ENCODE results near the gene ACER1. TPM values are rescaled to one million over a fixed set of nuclear protein-coding genes. Genes with fewer than 3 reads are reported as not detected.

The ACER1 gene
- total and polyA plus RNA-seq, 2 of the 13 experiments (the other 11 are each of a cell fraction or from before 2014, with no cell fraction given), result not detected

GRCh38 chr19:6279931-6280591 lies 53.4 kb downstream of the ACER1 start, which contains the start of gene MLLT1 (continued):
- peak; percentile 49; the same call in 1 of the 2 replicates for TF ChIP-seq ESRRA (CRISPR knock-in tag; IDR thresholded peaks at IDR 0.05; ENCODE audit: low read depth)
- peak; percentile 40; the same call in 1 of the 2 replicates for TF ChIP-seq ZFP36L1 (CRISPR knock-in tag; IDR thresholded peaks at IDR 0.05)
- TF ChIP-seq ZNF768 (CRISPR knock-in tag; IDR thresholded peaks at IDR 0.05), result peak; percentile 60; the same call in 1 of the 2 replicates
- no peak for TF ChIP-seq MIXL1 (CRISPR knock-in tag; IDR thresholded peaks at IDR 0.05)
- no peak for TF ChIP-seq ZSCAN12 (CRISPR knock-in tag; IDR thresholded peaks at IDR 0.05)
- 0 out of 2 replicates have a peak, but pooled peaks have one; percentile 25 for TF ChIP-seq ZNF546 (CRISPR knock-in tag; conservative IDR thresholded peaks at IDR 0.05)
- 0 out of 2 replicates have a peak, but pooled peaks have one; percentile 60 for TF ChIP-seq NFKB2 (CRISPR knock-in tag; IDR thresholded peaks at IDR 0.05; ENCODE audit: borderline replicate concordance)
- no peak for TF ChIP-seq ZNF44 (CRISPR knock-in tag; IDR thresholded peaks at IDR 0.05)
- peak; percentile 76 for TF ChIP-seq RCOR2 (CRISPR knock-in tag; IDR thresholded peaks at IDR 0.05)
- TF ChIP-seq SP1 (IDR thresholded peaks at IDR 0.05), result no peak
- peak; percentile 66; the same call in 1 of the 2 replicates for TF ChIP-seq SP1 (CRISPR knock-in tag; IDR thresholded peaks at IDR 0.05)
- no peak for TF ChIP-seq PRDM10 (CRISPR knock-in tag; IDR thresholded peaks at IDR 0.05; ENCODE audit: low read depth)
- 0 out of 2 replicates have a peak, but pooled peaks have one; percentile 7 for TF ChIP-seq POGZ (CRISPR knock-in tag; IDR thresholded peaks at IDR 0.05)
- no peak for TF ChIP-seq ZNF484 (CRISPR knock-in tag; IDR thresholded peaks at IDR 0.05; ENCODE audit: borderline replicate concordance, low read depth)
- TF ChIP-seq NKX3-1 (CRISPR knock-in tag; IDR thresholded peaks at IDR 0.05), result no peak
- TF ChIP-seq NCOA2 (CRISPR knock-in tag; IDR thresholded peaks at IDR 0.05), result 0 out of 2 replicates have a peak, but pooled peaks have one; percentile 16
- peak; percentile 49; the same call in 1 of the 2 replicates for TF ChIP-seq NR1H2 (CRISPR knock-in tag; IDR thresholded peaks at IDR 0.05; ENCODE audit: borderline replicate concordance, low read depth)
- TF ChIP-seq ZIK1 (CRISPR knock-in tag; IDR thresholded peaks at IDR 0.05; ENCODE audit: borderline replicate concordance, low read depth), result peak; percentile 80; the same call in 1 of the 2 replicates
- TF ChIP-seq RXRB (CRISPR knock-in tag; IDR thresholded peaks at IDR 0.05; ENCODE audit: borderline replicate concordance), result no peak
- no peak for TF ChIP-seq ZNF33B (CRISPR knock-in tag; IDR thresholded peaks at IDR 0.05)
- TF ChIP-seq PPARG (CRISPR knock-in tag; conservative IDR thresholded peaks at IDR 0.05), result no peak; the same call in 1 of the 2 replicates
- no peak for TF ChIP-seq NR2F1 (CRISPR knock-in tag; IDR thresholded peaks at IDR 0.05)
- peak; percentile 56 for TF ChIP-seq ZNF18 (CRISPR knock-in tag; IDR thresholded peaks at IDR 0.05; ENCODE audit: insufficient replicate concordance)
- no peak for TF ChIP-seq TEF (CRISPR knock-in tag; IDR thresholded peaks at IDR 0.05)
- TF ChIP-seq ASH2L (IDR thresholded peaks at IDR 0.05; ENCODE audit: insufficient read length, low read depth, low read length), result no peak
- no peak for TF ChIP-seq MTA3 (CRISPR knock-in tag; IDR thresholded peaks at IDR 0.05)
